NCI-H526 treated with DMSO at 0.1 percent for 48 hours (cell line): ENCODE results near the gene ARRDC1.
"Not testable (repeated sequence)": the region's sequence is repeated elsewhere in the genome, so short reads cannot be mapped to it uniquely, and the experiment has no call there.

ENCODE experiments used
- DNase-seq: peaks from one replicate; lab custom pipeline; 2025; lab: John Stamatoyannopoulos, UW

Gene ARRDC1

DNA sequence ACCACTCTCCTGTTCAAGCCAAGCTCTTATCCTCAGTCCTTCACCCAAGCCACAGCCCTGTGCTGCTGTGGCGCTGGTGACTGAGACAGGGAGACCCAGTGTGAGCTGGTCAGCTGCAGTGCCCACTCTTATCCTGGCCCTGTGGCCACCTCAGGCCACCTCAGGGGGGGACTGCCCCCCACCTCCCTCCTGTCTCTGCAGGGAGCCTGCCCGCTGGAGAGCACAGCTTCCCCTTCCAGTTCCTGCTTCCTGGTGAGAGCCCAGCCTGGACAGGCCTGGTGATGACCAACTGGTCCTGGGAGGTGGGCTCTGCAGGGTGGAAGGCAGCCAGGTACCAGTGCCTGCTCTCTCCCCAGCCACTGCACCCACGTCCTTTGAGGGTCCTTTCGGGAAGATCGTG, 7.8 kb downstream of the ARRDC1 start:
- no peak for DNase-seq

DNA sequence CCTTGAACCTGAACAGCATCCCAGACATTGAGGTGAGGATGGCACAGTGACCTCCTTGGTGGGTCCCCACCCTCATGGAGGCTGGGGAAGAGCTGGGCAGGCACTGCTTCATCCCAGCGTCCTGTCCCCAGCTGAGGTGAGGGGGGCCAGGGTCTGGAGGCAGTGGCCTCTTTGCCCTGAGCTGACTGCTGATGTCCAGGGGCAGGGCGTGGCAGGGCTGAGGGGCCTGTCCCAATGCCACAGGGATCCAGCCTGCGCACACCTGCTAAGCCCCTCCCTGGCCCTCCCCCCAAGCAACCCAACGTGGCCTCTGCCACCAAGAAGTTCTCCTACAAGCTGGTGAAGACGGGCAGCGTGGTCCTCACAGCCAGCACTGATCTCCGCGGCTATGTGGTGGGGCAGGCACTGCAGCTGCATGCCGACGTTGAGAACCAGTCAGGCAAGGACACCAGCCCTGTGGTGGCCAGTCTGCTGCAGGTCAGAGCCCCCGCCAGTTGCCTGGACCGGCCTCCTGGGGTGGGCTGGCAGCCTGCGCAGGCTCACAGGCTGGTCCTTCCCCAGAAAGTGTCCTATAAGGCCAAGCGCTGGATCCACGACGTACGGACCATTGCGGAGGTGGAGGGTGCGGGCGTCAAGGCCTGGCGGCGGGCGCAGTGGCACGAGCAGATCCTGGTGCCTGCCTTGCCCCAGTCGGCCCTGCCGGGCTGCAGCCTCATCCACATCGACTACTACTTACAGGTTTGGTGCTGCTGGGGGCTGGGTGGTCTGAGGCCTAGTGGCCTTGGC, 8.4 kb downstream of the ARRDC1 start:
- DNase-seq, result no peak

DNA sequence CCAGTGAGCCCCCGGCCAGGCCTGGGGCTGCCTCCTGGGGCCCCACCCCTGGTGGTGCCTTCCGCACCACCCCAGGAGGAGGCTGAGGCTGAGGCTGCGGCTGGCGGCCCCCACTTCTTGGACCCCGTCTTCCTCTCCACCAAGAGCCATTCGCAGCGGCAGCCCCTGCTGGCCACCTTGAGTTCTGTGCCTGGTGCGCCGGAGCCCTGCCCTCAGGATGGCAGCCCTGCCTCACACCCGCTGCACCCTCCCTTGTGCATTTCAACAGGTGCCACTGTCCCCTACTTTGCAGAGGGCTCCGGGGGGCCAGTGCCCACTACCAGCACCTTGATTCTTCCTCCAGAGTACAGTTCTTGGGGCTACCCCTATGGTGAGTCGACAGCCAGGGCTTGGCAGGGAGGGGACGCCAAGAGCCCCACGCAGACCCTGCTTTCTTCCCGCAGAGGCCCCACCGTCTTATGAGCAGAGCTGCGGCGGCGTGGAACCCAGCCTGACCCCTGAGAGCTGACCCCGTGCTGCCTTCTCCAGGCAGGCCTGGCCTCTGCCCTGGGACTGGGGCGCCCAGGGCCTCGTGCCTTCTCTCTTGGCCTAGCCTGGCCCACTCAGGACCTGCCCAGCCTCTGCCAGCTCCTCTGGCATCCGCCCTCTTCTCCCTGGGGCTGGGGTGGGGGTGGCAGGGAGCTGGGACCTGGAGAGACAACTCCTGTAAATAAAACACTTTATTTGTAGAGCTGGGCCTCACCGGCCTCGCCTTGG, 9.3 kb downstream of the ARRDC1 start:
- no peak for DNase-seq

DNA sequence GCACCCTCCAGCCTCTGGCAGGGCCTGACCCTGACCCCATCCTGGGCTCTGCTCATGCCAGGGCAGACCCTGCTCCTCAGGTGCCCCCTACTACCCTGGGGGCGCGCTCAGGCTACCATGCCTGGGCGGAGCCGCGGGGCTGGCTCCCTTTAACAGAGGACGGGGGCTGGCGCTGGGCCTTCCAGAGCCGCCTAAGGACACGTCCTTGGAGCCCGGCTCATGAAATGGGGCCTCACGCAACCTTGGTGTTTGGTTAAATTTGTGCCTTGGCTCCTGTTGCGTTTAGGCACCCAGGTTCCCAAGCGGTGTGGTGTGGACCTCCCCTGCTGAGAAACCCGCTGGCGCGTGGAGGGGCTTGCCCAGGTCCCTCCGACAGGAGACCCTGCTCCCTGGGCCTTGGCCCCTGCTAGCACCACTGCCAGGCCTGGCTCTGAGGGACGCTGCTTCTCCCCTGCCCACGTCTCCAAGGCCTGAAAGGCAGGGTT, 9.9 kb downstream of the ARRDC1 start:
- DNase-seq, result no peak

DNA sequence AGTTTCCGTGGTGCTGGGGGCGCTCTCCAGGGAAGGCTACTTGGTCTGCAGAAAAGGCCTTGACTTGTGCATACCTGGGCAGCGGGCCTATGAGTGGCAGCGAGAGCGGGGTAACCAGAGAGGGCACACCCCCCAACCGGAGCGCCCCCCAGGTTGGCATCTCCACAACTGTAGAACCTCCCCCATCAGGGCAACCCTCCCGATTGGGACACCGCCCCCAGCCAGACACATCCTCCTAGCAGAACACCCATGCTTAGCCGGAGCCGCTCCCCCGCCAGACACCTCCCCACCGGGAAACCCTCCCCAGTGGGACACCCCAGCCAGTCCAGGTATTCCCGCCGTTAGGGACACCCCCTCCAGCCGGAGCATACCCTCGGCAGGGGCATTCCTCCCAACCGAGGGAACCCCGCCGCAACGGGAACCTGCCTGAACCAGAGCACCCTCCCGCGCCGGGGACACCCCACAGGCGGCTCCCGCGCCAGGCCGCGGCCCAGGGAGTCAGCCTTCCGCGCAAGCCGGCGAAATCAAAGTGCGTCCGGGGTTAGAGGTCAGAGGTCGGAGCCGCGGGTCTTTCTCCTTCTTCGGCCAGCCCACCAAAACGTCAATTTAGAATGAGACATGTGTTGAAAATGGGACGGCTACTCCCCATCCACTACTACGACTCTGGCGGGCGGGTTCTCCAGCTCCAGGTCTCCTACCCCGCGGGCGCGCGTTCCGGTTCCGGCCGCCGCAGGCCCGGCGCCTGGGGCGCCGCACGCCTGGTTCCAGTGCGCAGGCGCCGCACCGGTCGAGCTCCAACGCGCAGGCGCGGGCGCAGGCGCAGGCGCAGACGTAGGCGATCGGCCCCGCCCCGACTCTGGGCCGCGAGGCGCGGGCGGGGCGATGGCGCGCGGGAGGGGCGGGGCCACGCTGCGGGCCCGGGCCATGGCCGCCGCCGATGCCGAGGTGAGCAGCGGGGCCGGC, 12.9 kb downstream of the ARRDC1 start, which contains the start of gene EHMT1:
Gene EHMT1, plus strand, starts transcription at position 901 of the 963 bp plus-strand sequence. Its CDS starts 24 bp downstream, at position 925.
- peak; percentile 43 for DNase-seq

DNA sequence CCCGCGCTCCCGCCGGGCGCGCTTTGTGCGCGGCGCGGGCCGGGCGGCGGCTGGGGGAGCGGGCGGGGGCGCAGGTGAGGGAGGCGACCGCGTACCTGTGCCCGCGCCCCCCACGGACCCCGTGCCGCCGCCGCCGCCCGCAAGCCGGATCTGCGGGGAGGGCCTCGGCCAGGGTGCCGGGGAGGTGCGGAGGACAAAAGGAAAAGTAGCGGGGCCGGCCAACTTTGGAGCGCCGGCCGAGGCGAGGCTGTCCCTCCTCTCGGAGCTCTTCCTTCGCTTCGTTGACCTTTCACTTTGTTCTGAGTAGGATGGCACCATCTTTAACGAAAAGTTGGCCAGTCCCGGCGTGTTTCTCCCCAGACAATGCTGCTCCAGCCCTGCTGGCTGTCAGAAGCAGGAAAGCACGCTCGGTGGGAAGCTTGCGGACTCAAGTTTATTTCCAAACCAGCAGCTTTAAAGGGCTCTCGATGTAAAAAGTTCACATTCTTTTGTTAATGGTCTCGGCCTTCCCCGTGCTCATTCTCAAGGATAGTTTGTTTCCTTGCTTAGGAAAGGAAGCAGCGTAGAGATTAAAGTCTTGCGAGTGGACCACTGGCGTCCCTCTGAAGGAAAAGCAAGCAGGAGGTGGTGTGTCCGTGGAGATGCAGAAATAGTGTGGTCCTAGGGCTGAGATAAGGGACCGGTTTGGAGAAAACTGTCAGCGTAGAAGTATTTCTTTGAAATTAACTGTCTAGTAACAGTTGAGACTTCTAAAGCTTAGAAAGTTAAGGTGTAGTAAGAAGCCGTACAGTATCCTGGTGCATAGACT, 14.0 kb downstream of the ARRDC1 start:
- no peak for DNase-seq

DNA sequence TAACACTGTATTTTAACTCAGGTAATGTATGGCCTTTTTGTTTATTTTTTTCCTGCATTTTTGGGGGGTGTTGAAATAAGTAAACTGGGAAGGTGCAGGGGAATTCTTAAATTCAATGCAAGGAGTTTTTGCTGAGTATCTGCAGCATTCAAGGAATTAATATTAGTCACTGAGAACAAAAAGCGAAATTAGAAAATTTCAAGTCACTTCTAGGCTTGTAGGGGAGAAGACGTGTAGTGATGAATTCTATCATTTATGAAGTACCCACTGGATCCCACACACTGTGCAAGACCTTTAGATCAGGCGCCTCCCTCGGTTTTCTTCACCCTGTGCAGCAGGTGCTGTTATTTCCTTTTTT, 14.5 kb downstream of the ARRDC1 start:
- DNase-seq, result no peak

DNA sequence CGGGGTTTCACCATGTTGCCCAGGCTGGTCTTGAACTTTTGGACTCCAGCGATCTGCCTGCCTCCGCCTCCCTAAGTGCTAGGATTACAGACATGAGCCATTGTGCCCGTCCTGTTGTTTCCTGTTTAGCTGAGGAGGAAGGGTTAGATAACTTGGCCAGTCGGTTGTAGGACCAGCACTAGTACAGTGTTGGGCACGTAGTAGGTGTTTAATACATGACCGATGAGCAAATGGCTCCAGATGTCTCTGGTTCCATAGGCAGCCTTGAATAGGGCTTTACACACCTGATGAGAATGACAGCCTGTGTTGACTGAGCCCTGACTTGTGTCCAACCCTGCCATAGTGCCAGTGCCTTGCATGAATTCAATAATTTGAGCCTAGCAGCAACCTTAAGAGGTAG, 15.1 kb downstream of the ARRDC1 start:
- DNase-seq, result no peak

DNA sequence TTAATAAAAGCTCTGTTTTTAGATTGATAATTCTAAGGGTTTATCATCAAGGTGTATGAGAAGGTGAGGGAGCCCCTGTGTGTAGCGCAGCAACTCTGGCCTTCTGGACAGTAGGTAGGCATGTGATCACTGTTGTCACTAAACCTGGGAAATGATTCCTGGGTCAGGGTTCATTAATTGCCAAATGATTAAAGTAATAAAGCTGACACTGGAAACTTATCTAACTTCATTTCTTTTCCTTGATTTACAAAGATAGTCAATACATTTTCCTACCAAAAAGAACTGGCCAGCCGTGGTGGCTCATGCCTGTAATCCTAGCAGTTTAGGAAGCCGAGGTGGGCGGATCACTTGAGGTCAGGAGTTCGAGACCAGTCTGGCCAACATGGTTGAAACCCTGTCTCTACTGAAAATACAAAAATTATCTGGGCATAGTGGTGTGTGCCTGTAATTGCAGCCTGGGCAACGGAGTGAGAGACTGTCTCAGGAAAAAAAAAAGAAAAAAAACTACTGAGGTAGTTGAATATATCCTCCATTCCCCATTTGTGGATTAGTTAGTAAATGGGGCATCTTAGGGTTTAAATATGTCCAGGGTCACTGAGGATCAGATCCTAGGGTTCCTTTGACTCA, 15.8 kb downstream of the ARRDC1 start:
- DNase-seq, result no peak

DNA sequence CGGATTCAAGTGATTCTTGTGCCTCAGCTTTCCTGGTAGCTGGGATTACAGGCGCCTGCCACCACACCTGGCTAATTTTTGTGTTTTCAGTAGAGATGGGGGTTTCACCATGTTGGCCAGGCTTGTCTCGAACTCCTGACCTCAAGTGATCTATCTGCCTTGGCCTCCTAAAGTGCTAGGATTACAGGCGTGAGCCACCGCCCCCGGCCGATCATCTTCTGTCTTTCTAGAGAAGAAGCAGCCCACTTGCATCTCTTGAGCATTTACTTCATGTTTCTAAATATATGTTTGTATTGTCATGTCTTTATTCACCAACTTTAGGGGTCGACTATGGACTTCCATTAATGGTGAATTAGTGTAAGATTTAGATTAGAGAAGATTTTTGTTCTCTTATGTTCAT, 16.7 kb downstream of the ARRDC1 start:
- DNase-seq, result not testable (repeated sequence)

DNA sequence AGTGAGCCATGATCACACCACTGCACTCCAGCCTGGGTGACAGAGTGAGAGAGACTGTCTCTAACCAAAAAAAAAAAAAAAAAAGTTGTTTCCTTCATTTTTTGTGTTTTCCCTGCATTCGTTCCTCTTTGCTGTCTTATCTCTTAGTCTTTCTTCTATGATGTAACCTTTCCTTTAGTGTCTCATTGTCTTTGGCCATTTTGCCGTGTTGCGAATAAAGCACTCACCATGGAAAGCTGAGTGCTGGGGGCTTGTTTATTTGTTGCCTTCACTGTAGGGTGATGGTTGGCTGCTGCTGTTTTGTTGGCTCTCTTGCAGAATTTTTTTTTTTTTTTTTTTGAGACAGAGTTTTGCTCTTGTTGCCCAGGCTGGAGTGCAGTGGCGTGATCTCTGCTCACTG, 21.0 kb downstream of the ARRDC1 start:
- DNase-seq, result no peak

DNA sequence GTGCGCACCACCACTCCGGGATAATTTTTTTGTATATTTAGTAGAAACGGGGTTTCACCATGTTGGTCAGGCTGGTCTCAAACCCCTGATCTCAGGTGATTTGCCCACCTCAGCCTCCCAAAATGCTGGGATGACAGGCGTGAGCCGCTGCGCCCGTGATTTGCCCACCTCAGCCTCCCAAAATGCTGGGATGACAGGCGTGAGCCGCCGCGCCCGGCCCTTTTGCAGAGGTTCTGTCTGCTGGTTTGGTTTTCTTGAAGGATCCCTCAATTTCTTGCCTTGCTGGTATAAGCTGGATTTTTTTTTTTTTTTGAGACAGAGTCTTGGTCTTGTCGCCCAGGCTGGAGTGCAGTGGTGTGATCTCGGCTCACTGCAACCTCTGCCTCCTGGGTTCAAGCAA, 21.9 kb downstream of the ARRDC1 start:
- not testable (repeated sequence) for DNase-seq

DNA sequence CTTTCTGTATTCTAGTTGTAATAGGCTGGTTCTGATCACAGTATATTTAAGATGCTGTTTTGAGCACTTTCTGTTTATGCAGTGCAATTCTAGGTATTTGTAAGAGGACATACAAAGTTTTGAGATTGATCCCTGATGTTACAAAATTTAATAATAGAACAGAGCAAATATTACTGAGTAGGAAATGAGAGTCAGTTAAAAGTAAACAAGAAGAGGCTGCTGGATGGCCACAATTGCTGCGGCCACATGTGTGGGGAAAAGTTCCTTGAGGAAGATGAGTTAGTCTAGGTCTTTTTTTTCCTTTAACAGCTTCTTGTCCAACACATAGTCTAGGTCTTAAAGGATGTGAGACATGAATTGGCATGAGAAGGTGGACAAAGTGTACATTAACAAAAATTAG, 24.6 kb downstream of the ARRDC1 start:
- no peak for DNase-seq

DNA sequence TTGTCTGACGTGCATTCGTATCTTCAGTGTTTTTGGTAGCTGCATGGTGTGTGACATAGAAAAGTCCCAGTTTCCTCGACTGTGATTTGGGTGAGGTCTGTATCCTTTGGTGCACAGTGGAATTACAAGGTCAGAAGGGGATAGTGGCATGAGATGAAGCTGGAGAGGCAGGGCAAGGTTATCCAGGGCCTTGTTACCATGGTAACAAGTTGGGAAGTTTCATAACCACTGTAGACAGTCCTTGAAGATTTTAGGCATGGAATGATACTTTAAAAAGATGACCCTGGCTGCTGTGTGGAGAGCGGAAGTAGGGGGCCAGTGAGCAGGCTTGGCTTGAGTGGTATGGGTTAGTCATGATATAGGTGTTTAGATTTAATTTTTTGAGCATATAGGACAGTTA, 25.2 kb downstream of the ARRDC1 start:
- no peak for DNase-seq

DNA sequence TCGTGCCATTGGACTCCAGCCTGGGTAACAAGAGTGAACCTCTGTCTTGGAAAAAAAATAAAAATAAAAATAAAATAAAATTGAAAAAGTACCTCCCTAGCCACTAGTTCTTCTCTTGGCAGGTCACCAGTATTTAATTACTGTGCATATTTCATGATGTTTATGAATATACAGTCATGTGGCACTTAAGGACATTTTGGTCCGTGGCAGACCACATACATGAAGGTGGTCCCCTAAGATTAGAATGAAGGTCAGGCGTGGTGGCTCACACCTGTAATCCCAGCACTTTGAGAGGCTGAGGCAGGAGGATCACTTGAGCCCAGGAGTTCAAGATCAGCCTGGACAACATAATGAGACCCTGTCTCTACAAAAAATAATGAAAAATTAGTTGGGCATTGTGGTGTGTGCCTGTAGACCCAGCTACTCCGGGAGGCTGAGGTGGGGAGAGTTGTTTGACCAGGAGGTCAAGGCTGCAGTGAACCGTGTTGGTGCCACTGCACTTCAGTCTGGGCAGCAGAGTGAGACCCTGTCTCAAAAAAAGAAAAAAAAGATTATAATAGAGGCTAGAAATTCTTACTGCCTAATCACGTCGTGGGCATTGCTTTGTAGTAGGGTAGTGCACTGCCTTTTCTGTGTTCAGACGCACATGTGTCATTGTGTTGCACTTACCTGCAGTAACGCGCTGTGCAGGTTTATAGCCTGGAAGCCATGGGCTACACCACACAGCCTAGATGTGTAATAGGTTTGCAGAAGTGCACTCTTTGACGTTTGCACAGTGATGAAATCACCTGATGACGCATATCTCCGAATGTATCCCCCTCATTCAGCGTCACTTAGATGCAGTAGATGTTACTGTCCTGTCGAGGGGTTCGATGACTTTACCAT, 26.1 kb downstream of the ARRDC1 start:
- no peak for DNase-seq

DNA sequence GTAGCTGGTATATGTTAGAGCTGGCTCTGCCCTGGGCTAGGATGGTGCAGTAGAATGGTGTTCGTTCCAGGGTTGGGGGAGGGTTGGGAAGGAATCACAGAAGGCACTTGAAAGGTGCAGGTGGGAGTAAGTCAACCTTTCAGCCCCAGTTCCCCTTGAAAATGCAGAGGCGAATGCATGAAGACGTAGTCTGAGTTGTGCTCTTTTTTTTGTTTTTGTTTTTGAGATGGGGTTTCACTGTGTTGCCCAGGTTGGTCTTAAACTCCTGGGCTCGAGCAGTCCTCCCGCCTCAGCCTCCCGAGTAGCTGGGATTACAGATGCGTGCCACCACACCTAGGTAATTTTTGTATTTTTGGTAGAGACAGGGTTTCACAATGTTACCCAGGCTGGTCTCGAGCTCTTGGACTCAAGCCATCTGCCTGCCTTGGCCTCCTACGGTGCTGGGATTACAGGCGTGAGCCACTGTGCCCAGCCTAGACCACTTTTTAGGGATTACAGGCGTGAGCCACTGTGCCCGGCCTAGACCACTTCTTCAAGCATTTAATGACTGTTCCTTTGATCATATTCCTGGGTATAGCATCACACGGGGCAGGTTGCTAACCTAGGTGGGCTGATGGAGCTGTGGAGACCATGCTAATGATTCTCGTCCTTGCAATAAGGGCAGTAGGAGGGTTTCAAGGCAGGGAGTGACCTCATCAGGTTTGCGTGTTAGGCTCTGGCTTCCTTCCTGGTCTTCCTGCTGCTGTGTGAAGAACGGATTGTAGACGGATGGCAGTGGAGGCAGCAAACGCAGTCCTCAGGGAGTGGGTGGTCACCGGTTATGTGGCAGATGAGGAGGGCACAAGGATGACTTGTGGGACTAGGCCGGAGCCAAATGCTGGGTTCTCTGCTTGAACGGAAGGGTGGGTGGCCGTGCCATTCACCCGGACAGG, 27.0 kb downstream of the ARRDC1 start:
- DNase-seq, result no peak

DNA sequence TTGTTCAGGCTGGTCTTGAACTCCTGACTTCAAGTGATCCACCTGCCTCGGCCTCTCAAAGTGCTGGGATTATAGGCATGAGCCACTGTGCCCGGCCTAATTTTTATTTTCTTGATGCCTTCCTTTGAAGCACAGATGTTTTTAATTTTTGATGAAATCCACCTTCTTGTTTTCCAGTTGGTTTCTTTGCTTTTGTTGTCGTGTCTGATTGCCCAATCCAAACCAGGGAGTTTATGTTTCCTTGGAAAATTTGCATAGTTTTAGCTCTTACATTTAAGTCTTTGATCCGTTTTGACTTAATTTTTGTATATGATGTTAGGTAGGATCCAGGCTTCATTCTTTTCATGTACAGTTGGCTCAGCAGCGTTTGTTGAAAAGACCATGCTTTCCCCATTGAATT, 28.5 kb downstream of the ARRDC1 start:
- DNase-seq, result no peak

DNA sequence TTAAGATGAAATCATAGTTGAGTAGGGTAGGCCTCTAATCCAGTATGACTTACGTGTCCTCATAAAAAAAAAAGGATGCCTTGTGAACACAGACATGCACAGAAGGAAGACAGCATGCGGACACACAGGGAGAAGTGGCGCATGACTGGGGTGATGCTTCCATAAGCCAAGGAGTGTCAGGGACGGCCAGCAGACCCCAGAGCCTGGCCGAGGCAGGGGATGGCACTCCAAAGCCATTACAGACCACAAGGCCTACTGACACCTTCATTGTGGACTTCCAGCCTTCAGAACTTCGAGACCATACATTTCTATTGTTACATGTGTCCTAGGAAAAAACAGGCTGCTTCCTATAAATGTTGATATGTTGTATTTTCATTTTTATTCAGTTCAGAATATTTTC, 33.2 kb downstream of the ARRDC1 start:
- no peak for DNase-seq
